ENCODE data around the gene OR2M2.

The OR2M2 gene

DNA sequence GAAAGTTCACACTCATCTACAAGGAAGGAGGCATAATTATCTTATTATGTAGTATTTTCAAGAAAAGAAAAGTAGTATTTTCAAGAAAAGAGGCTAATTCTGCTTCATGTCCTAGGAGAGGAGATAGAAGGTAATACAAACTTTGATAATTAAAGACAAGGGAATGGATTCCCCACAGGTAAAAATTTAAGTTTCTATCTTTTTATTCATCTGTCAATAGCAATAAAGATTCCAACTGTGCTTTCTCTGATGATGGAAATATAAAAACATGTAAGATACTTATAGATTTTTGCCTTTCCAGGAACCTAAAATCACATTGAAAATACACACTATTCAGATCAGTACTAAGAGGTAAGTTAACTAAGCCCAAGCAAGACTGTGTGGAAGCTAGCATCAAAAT, at the start of gene OR2M2:
Gene OR2M2, plus strand, starts transcription at position 301 of the 400 bp plus-strand sequence. CDS start 5,165 bp downstream, outside the sequence.
- DNase-seq (ENCODE audit: low read depth in 2 of 2) = no peak

GRCh38 chr1:248127653-248128052, 47.0 kb upstream of the OR2M2 start:
- no peak for DNase-seq (ENCODE audit: low read depth in 2 of 2)

DNA sequence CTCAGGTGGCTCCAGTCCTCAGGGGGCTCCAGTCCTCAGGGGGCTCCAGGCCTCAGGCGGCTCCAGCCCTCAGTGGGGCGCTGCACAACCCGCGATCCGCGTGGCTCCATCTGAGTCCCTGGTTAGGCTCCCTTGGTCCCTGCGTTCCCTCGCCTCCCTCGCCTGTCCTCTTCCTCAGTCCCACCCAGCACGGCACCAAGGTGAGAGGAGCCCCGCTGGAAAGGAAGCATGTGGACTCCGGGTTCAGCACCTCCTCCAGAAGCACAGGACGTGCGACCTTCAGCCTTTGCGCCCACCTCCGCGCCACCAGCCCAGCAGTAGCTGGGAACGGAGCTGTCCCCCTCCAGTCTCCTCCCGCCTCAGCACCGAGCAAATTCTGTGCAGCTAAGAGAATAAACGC, 37.8 kb upstream of the OR2M2 start:
- DNase-seq (ENCODE audit: low read depth in 2 of 2) = no peak

- no peak for DNase-seq (ENCODE audit: low read depth in 2 of 2)
These were observed 33.8 kb upstream of the OR2M2 start for GRCh38 chr1:248140846-248141245.

GRCh38 chr1:248143311-248143710, 31.3 kb upstream of the OR2M2 start:
- DNase-seq (ENCODE audit: low read depth in 2 of 2) = no peak

- DNase-seq (ENCODE audit: low read depth in 2 of 2) = no peak
These were observed 30.0 kb upstream of the OR2M2 start, which contains the start of gene OR2M5 for GRCh38 chr1:248144513-248145198. Gene OR2M5 (plus strand): TSS chr1:248145148. CDS start chr1:248145148, 0 bp downstream.

DNA sequence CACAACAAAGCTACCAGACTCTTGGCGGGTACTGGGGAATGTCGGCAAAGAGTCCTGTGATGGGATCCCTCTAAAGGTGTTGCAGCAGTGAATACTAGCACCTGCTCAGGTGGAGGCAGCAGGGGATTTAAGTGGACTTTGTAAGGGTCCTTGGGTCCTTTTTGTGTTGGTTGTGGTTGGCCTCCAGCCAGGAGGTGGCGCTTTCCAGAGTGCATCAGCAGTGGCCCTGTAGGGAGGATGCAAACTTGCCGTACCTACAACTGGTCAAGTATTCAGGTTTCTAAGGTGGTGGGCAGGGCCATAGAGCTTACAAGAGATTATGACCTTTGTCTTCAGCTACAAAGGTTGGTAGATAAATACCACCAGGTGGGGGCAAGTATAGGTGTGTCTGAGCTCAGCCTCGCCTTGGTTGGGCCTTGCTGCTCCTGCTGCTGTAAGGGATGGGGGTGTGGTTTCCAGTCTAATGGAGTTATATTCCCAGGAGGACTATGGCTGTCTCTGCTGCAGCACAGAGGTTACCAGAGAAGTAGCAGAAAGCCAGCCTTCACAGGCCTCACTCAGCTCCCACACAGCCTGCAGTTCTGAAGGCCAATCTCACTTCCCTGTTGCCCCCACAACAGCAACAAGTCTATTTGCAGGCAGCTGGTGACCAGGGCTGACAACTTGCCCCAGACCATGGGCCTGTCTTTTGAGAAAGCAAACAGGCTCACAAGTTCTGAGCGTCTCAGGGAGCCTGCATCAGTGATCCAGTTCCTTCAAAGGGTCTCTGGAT, 22.4 kb upstream of the OR2M2 start:
- DNase-seq (ENCODE audit: low read depth in 2 of 2) = no peak

GRCh38 chr1:248155927-248156326, 18.7 kb upstream of the OR2M2 start:
- DNase-seq (ENCODE audit: low read depth in 2 of 2) = no peak

DNA sequence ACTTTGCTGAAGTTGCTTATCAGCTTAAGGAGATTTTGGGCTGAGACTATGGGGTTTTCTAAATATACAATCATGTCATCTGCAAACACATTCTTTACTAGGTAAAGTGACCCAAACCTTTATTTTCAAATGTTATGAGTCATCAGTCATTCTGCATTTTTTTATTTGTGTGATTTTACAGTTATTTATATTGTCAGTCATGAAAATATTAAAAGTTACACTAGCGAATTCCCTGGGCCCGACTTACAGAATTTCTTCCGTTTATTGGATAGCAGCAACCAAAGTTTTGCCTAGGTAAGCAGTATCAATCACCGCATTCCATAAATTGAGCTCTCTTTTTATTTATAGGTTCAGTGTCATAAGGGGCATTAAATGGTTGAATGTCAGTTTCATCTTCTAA, 15.9 kb upstream of the OR2M2 start:
- DNase-seq (ENCODE audit: low read depth in 2 of 2) = no peak

GRCh38 chr1:248164031-248164430, 10.6 kb upstream of the OR2M2 start:
- no peak for DNase-seq (ENCODE audit: low read depth in 2 of 2)

GRCh38 chr1:248165186-248165585, 9.4 kb upstream of the OR2M2 start:
- DNase-seq (ENCODE audit: low read depth in 2 of 2) = no peak

GRCh38 chr1:248183996-248184395, 9.4 kb downstream of the OR2M2 start:
- DNase-seq (ENCODE audit: low read depth in 2 of 2) = no peak

- no peak for DNase-seq (ENCODE audit: low read depth in 2 of 2)
These were observed 12.7 kb downstream of the OR2M2 start for GRCh38 chr1:248187363-248187762.

GRCh38 chr1:248189026-248189425, 14.4 kb downstream of the OR2M2 start:
- DNase-seq (ENCODE audit: low read depth in 2 of 2) = no peak

GRCh38 chr1:248194117-248194516, 19.5 kb downstream of the OR2M2 start:
- no peak for DNase-seq (ENCODE audit: low read depth in 2 of 2)

- no peak for DNase-seq (ENCODE audit: low read depth in 2 of 2)
These were observed 22.3 kb downstream of the OR2M2 start, which contains the start of gene OR2M3 for GRCh38 chr1:248196965-248197364. Gene OR2M3 (plus strand): TSS chr1:248197265. CDS start chr1:248203068, 5,803 bp downstream.

DNA sequence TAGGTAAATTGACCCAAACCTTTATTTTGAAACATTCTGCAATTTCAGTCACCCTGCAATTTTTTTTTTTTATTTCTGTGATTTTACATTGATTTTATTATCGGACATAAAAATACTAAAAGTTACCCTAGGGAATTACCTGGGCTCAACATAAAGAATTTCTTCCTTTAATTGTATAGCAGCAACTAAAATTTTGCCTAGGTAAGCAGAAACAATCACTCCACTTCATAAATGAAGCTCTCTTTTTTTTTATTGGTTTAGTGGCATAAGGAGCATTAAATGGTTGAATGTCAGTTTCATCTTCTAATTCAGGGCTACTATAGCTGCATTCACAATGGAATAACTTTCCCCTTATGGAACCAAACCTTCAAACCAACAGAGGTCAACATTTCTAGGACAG, 41.3 kb downstream of the OR2M2 start:
- DNase-seq (ENCODE audit: low read depth in 2 of 2) = no peak

GRCh38 chr1:248225537-248225936, 50.9 kb downstream of the OR2M2 start:
- no peak for DNase-seq (ENCODE audit: low read depth in 2 of 2)

DNA sequence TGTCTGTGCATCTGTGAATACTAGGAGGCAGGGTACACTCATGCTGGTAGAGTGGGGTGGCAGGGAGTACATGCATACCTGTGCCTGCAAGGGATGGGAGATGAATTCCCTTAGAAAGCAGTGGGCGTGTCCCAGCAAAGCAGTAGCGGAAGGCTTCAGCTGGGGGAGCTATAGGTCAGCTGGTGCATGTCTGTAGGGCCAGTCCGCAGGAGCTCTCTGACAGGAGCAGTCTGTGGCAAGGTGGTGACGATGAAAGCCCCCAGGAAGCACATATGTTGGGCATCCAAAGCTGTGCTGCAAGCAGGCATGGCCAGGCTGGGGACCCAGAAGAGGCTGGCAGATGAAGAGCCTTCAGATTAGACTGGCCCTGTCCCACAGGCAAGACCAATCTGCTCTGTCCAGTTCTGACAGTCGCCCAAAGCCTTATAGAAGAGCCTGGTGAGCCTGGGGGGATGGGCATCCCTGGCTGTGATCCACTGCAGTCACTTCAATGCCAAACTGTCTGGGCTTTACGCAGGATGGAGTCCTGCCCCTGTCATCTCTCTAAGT, 54.8 kb downstream of the OR2M2 start:
- no peak for DNase-seq (ENCODE audit: low read depth in 2 of 2)

Data from stimulated activated CD8-positive, alpha-beta memory T cell treated with anti-CD3 and anti-CD28 coated beads, Interleukin-7, amount 100 ng/mL, for 4 hours (primary cell).